Measurements from ENCODE around the gene RPTOR.
"Not testable (repeated sequence)": the region's sequence is repeated elsewhere in the genome, so short reads cannot be mapped to it uniquely, and the experiment has no call there.

The RPTOR gene

DNA sequence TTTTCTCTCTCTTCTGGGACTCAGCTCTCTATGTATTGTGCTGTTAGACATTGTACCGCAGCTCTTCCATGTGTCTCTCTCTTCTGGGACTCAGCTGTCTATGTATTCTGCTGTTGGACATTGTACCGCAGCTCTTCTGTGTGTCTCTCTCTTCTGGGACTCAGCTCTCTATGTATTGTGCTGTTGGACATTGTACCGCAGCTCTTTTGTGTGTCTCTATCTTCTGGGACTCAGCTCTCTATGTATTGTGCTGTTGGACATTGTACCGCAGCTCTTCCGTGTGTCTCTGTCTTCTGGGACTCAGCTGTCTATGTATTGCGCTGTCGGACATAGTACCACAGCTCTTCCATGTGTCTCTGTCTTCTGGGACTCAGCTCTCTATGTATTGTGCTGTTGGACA lies 84.2 kb downstream of the RPTOR start:
- DNase-seq; intact Hi-C loops (cut with DNase I): not testable (repeated sequence)

GRCh38 chr17:80629298-80630028 lies 84.8 kb downstream of the RPTOR start:
- intact Hi-C loops (cut with DNase I), result no loop called here
- no peak for DNase-seq

DNA sequence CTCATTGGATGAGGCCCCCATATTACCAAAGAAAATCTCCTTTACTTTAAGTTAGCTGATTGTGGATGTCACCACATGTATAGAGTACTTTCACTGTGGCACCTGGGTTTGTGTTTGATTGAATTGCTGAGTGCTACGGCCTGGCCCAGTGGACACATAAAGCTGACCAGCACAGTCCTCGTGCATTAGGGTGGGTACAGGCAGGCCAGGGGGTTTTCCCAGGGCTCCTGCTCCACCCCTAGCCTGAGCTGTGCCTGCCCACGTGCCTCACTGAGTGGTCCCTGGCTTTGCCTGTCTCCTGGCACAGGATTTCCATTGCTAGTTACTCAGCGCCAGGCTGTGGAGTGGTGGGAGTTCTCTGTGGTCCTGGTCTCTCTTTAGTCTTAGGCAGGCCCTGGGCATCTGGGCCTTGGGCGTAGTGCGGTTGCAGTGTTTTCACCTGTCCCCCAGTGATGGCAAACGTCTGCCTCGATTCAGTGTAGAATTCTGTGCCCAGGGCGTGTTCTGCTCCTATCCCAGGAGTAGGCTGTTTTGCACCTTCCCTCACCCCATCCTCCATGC lies 86.0 kb downstream of the RPTOR start:
- intact Hi-C loops (cut with DNase I), result no loop called here
- DNase-seq, result no peak

- no peak for DNase-seq
- intact Hi-C loops (cut with DNase I), result no loop called here
Measured at GRCh38 chr17:80631142-80632045, 86.8 kb downstream of the RPTOR start.

DNA sequence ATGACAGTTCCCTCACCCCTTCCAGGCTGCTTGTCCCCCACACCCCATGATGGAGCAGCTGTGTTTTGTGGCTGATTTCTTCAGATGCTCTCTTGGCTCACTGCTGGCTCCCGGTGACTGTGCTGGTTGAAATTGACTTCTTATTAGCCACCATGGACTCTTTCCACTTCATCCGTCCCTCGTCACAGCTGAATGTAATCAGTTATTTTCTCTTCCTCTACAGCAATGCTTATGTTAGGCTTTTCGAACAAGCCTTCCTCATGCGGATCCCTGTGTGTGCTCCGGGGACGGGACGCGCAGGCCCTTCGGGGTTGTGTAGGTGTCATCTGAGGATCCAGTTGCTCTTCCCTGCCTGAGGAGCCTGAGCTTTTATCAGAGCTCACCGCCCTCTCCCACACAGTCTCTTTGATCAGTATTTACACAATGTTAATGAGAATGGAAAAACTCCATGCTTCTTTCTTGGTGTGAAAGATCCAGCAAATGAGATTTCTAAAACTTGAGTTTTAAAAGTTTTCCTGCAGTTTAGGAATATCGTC lies 87.5 kb downstream of the RPTOR start:
- intact Hi-C loops (cut with DNase I), result no loop called here
- no peak for DNase-seq

- DNase-seq, result no peak
- intact Hi-C loops (cut with DNase I), result no loop called here
Measured at GRCh38 chr17:80633207-80633606, 88.6 kb downstream of the RPTOR start.

DNA sequence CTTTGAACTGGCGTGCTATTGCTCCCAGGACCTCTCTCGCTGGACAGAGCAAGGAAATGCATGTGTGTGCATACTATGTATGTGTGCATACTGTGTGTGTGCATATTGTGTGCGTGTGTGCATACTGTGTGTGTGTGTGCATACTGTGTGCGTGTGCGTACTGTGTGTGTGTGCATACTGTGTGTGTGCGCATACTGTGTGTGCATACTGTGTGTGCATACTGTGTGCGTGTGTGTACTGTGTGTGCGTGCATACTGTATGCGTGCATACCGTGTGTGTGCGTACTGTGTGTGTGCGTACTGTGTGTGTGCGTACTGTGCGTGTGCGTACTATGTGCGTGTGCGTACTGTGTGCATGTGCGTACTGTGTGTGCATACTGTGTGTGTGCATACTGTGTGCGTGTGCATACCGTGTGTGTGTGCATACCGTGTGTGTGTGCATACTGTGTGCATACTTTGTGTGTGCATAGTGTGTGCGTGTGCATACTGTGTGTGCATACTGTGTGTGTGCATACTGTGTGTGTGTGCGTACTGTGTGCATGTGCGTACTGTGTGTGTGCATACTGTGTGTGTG lies 89.4 kb downstream of the RPTOR start:
- intact Hi-C loops (cut with DNase I), result no loop called here

GRCh38 chr17:80636361-80637018 lies 91.9 kb downstream of the RPTOR start:
- intact Hi-C loops (cut with DNase I), result no loop called here
- no peak for DNase-seq

More for the DNA sequence above, 89.4 kb downstream of the RPTOR start:
- DNase-seq, result no peak

DNA sequence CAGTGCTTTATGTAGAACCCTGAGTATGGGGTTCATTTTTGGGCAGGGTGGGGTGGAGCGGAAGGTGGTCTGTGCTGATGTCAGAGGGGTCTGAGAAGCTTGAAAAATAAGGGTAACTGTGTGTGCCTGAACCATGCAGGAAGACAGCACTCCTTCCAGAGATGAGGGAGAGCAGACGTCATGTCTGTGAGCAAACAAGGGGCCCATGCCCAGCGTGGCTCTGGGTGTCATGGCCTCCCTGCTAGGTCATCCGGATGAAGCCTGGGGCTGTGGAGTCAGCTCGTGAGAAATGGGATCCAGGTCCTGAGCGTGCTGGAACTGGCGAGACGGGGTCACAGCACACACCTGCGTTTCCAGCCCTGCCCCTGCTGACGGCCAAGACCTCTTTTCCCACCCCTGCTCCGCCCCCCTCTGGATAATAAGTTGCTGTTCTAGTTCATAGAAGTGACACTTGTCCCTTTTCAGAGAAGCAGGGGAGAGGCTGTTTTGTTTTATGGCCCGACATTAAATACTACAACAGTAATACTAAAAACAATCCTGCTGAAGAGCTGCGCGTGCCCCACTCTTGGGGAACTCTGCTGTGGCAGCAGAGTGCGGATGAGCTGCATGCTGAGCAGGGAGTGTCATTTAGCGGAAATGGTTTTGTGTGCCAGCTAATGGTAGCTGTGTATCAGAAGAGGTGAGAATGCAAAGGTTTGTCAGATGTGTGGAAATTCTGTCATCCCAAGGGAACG lies 92.6 kb downstream of the RPTOR start:
- DNase-seq, result peak in 1 of 42 donors; percentile 29
- intact Hi-C loops (cut with DNase I), result no loop called here

GRCh38 chr17:80639658-80640057 lies 95.0 kb downstream of the RPTOR start:
- no peak for DNase-seq
- intact Hi-C loops (cut with DNase I), result no loop called here

DNA sequence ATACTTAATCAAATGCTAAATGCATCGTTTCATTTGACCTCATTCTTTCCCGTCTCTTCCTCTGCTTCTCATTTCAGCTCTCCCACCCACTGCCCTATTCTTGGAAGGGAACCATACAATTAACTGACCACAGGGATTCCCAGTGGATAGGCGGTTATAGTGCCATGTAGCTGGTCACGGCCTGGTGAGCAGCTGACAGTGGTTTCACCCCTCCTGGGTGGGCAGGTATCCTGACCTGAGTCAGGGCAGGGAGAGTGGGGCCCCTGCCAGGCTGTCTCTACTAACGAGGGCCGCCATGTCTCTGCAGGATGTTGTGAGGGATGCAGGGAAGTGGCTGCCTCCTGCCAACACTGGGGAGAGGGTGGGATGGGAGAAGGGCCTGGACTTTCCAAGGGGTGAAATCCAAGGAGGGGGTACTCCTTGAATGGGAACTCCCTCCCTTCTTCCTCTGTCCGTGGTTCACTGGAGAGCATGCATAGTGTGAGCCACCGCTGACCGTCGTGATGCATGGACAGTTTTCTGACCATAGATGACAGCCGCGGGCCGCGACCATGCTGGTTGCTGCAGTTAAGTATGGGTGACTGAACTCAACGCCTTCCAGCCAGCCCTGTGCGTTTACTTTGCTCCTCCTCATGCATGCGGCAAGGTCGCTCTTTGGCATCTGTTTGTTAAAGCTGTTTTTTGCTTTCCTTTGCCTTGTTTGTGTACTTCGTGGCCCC lies 95.9 kb downstream of the RPTOR start:
- peak in 1 of 42 donors; percentile 25 for DNase-seq
- intact Hi-C loops (cut with DNase I), result no loop called here

GRCh38 chr17:80643326-80644099 lies 98.9 kb downstream of the RPTOR start:
- peak in 1 of 42 donors; percentile 34 for DNase-seq
- intact Hi-C loops (cut with DNase I), result no loop called here

DNA sequence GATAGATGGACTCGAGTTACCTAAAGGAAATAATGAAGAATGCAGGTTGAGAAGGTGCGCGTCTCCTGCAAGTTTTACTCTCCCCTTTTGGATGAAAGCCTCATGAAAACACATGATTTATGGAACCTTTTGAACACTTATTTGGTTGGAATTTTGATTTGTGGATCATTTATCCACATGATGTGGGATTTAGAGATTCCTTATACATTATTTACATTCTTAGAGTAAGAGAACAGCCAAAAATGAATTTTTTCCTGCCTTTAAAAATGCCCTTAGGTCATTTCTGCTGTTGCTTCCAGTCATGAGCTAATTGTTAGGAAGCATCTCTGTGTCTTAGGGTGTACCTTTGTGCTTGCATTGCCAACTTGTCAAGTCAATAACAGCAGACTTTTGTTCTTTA lies 99.9 kb downstream of the RPTOR start:
- intact Hi-C loops (cut with DNase I), result no loop called here
- DNase-seq, result no peak

- intact Hi-C loops (cut with DNase I), result no loop called here
- peak in 1 of 42 donors; percentile 2 for DNase-seq
Measured at GRCh38 chr17:80645706-80646325, 101.2 kb downstream of the RPTOR start.

GRCh38 chr17:80646328-80646727 lies 101.7 kb downstream of the RPTOR start:
- intact Hi-C loops (cut with DNase I), result no loop called here

DNA sequence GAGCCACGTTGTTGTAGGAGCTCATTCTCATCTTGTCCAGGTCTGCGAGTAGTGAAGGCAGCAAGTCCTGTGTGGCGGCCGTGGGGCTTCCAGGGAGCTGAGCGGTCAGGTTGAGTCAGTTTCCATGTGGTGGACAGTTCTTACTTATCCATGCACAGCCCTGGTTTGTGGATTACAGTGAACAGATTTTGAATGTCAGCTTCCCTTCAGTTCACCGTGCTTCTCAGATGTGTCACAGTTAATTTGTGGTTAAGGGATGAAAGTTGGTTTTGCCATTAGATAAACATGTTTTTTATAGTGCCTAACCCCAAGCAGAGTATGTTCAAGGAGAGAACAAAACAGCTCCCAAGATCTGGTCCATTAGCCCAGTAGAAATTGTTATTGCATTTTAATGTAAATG lies 103.1 kb downstream of the RPTOR start:
- peak in 1 of 42 donors; percentile 26 for DNase-seq
- intact Hi-C loops (cut with DNase I), result no loop called here

More at GRCh38 chr17:80646328-80646727, 101.7 kb downstream of the RPTOR start:
- DNase-seq, result peak in 1 of 42 donors; percentile 13

Data from head of caudate nucleus (tissue), 42 donors.